A673 (cell line): Measurements from ENCODE around the gene SLC43A1. TPM values are rescaled to one million over a fixed set of nuclear protein-coding genes. Genes with fewer than 3 reads are reported as not detected.

Experiments used
- BruUV-seq: library from RNA; stranded (reverse); fragments of 400-500 nt; replicated peaks from 2 replicates; lab custom pipeline; 2021; lab: Mats Ljungman, UMichigan
- CTCF ChIA-PET: fragments of 300-600 bp; sonication (Branson Sonifier 250); formaldehyde crosslinking; loops from one replicate; lab custom pipeline; 2022; ENCODE audit warnings: antibody characterized with exemption; lab: Charles Lee
- POLR2A ChIA-PET: fragments of 300-600 bp; sonication (Branson Sonifier 250); formaldehyde crosslinking; loops from one replicate; lab custom pipeline; 2022; ENCODE audit warnings: antibody characterized with exemption; ENCODE audit not compliant: low non-redundant PET; lab: Charles Lee
- DNase-seq: peaks from one replicate; pipeline ENCODE4 v3.0.0-alpha.2; 2015; ENCODE audit warnings: low spot score
- H3K27ac ChIP-seq: fragments of 200-600 bp; sonication (generic); 2 replicates; pipeline ENCODE4 v1.5.1; 2016; ENCODE audit warnings: mixed run types, low read depth, mild to moderate bottlenecking, mixed read lengths, antibody characterized with exemption, low read length; ENCODE audit not compliant: poor library complexity, severe bottlenecking
- H3K27me3 ChIP-seq: fragments of 200-600 bp; sonication (generic); replicated peaks from 2 replicates; pipeline ENCODE4 v1.6.1; 2017; ENCODE audit warnings: mixed run types, low read depth, mild to moderate bottlenecking, mixed read lengths, antibody characterized with exemption, low read length; ENCODE audit not compliant: insufficient read depth, poor library complexity
- H3K36me3 ChIP-seq: fragments of 200-600 bp; sonication (generic); 2 replicates; pipeline ENCODE4 v1.6.1; 2016; ENCODE audit warnings: mixed run types, mild to moderate bottlenecking, mixed read lengths, antibody characterized with exemption, low read length; ENCODE audit not compliant: insufficient read depth, poor library complexity, severe bottlenecking
- H3K4me1 ChIP-seq: fragments of 200-600 bp; sonication (generic); 2 replicates; pipeline ENCODE4 v1.6.1; 2017; ENCODE audit warnings: mixed run types, mild to moderate bottlenecking, mixed read lengths, antibody characterized with exemption, low read length; ENCODE audit not compliant: insufficient read depth, poor library complexity, severe bottlenecking
- H3K4me3 ChIP-seq: fragments of 200-600 bp; sonication (generic); 2 replicates; pipeline ENCODE4 v1.5.1; 2016; ENCODE audit warnings: low read depth, mixed run types, mild to moderate bottlenecking, mixed read lengths, low read length; ENCODE audit not compliant: poor library complexity, severe bottlenecking
- H3K9me3 ChIP-seq: fragments of 200-600 bp; sonication (generic); 2 replicates; pipeline ENCODE4 v1.6.1; 2016; ENCODE audit warnings: mixed run types, low read depth, mild to moderate bottlenecking, mixed read lengths, antibody characterized with exemption, low read length; ENCODE audit not compliant: poor library complexity, severe bottlenecking
- EZH2 ChIP-seq: fragments of 200-600 bp; sonication (generic); IDR thresholded peaks from 2 replicates; pipeline ENCODE4 v1.6.1; 2017; ENCODE audit warnings: borderline replicate concordance, low read depth, mild to moderate bottlenecking, mixed read lengths, antibody characterized with exemption, low read length; ENCODE audit not compliant: poor library complexity, severe bottlenecking
- intact Hi-C: fragments of 100-400 bp; cut with micrococcal nuclease; formaldehyde crosslinking; loops from one replicate; pipeline ENCODE4 v1.10.0; 2022; ENCODE audit not compliant: unreplicated experiment
- total RNA-seq: library from RNA; stranded (reverse); gene quantifications from 2 replicates; pipeline ENCODE4 v1.2.3, GENCODE V29; 2021
- TF ChIP-seq, protein P1 (sequence below): fragments of 300-800, 200-600 bp; sonication (generic); conservative IDR thresholded peaks from 2 replicates; pipeline ENCODE4 v1.5.1; 2017; ENCODE audit warnings: low read depth, mild to moderate bottlenecking, antibody characterized with exemption, low read length, moderate library complexity, mixed read lengths

Gene SLC43A1
- total RNA-seq, 1 experiment from 2014 or later = 18.4 TPM

DNA sequence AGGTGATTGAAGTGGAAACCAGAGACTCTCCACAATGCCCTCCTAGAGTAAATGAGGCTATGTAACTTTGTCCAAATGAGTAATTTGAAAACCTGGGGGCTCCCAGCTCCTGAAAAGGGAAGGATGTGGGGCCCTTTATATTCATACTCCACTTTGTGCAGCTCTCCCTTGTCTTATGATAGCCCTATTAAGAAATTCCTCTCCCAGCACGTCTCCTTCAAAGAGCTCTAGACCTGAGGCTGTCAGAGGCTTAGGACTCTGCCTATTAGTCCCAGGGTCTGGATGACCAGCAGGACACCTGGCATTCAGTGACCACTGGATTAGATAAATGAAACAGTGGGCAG is 2.1 kb downstream of the SLC43A1 start:
- Histone ChIP-seq H3K4me3 (peak overlapping the region; percentile 76), H3K4me1 (peaks cover 28% of the 10 kb centered on the region), H3K27me3 (no peaks in the 10 kb centered on the region), H3K36me3 (no peaks in the 10 kb centered on the region), H3K27ac (peak overlapping the region; percentile 2), H3K9me3 (no peaks in the 10 kb centered on the region)
- intact Hi-C loops = no loop called here
- TF ChIP-seq EZH2 = no peak
- TF ChIP-seq, protein P1, sequence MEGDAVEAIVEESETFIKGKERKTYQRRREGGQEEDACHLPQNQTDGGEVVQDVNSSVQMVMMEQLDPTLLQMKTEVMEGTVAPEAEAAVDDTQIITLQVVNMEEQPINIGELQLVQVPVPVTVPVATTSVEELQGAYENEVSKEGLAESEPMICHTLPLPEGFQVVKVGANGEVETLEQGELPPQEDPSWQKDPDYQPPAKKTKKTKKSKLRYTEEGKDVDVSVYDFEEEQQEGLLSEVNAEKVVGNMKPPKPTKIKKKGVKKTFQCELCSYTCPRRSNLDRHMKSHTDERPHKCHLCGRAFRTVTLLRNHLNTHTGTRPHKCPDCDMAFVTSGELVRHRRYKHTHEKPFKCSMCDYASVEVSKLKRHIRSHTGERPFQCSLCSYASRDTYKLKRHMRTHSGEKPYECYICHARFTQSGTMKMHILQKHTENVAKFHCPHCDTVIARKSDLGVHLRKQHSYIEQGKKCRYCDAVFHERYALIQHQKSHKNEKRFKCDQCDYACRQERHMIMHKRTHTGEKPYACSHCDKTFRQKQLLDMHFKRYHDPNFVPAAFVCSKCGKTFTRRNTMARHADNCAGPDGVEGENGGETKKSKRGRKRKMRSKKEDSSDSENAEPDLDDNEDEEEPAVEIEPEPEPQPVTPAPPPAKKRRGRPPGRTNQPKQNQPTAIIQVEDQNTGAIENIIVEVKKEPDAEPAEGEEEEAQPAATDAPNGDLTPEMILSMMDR = no peak
- ChIA-PET POLR2A (no interaction called here), CTCF (interaction anchor here (0.6 kb wide), 1 partner anchor 168 kb away, joined by 4 read pairs; no protein-coding TSS in a partner anchor)
- DNase-seq = no peak
- BruUV-seq = TSS peak; percentile 35

DNA sequence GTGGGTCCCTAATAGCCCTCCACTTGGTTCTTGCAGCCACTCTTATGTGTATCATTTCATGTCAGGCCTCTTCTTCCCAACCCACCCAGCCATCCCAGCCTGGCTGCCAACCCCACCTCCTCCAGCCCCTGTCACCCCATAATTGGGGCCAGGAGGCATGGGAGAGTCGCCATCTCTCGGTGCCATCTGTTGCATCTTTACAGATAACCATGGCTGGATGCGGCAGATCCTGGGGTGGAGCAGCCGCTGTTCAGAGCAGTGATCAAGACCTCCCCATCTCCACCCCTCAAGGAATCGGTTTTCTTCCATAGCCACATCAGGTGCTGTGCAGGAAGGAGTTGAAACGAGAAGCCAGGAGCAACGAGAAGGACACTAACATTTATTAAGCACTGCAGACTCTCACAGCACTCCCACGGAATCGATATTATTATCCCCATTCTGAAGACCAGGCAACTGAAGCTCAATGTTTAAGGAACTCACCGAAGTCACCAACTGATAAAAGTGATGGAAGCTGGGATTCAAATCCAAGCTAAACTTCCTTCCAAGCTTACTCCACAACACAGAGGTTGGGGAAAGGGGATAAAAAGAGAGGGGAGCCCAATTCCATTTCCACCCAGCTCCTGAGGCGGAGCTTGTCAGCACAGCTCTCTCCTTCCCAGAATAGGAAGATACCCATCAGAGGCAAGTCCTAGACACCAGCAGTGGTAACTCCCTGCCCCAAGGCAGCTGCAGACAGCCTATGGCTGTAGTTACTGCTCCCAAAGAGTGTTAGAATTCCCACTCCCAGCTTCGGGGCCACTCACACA is 2.7 kb downstream of the SLC43A1 start:
- ChIA-PET CTCF (interaction anchor here (0.6 kb wide), 1 partner anchor 167 kb away, joined by 4 read pairs; no protein-coding TSS in a partner anchor), POLR2A (no interaction called here)
- Histone ChIP-seq H3K4me3 (peak overlapping the region; percentile 76), H3K4me1 (peaks cover 28% of the 10 kb centered on the region), H3K27me3 (no peaks in the 10 kb centered on the region), H3K9me3 (no peaks in the 10 kb centered on the region), H3K27ac (peak overlapping the region; percentile 2), H3K36me3 (no peaks in the 10 kb centered on the region)
- TF ChIP-seq EZH2 = no peak
- TF ChIP-seq, protein P1 = no peak
- DNase-seq = no peak
- no TSS peak for BruUV-seq
- intact Hi-C loops = no loop called here

DNA sequence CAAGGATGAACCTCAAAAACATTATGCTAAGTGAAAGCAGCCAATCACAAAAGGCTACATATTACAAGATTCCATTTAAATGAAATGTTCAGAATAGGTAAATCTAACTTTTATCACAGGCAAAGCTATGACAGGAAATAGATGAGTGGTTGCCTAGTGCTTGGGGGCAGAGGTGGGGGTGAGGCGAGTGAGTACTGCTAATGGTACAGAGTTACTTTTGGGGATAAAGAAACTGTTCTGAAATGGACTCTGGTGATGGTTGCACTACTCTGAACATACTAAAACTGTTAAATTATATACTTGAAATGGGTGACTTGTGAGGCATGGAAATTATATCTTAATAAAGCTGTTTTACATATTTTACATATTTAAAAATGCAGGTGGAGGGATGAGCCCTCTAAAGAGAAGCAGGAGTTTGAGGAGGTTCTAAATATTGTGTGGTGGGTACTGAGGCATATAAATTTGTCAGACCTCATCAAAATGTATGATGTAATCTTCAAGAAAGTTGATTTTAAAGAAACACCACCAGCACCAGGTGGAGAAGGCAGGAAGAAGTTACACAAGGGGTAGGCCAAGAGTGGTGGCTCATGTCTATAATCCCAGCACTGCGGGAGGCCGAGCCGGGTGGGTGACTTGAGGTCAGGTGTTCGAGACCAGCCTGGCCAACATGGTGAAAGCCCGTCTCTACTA is 3.6 kb downstream of the SLC43A1 start:
- H3K27me3 ChIP-seq = no peaks in the 10 kb centered on the region
- H3K27ac ChIP-seq = peak overlapping the region; percentile 40
- no peaks in the 10 kb centered on the region for H3K36me3 ChIP-seq
- no peak overlapping the region for H3K4me3 ChIP-seq
- no TSS peak for BruUV-seq
- no peaks in the 10 kb centered on the region for H3K9me3 ChIP-seq
- POLR2A ChIA-PET = no interaction called here
- intact Hi-C loops = no loop called here
- no peak for TF ChIP-seq EZH2
- TF ChIP-seq, protein P1 = no peak
- H3K4me1 ChIP-seq = peaks cover 28% of the 10 kb centered on the region
- no peak for DNase-seq
- CTCF ChIA-PET = no interaction called here
